Retinal pigment epithelial cell (primary cell): Measurements from ENCODE around the gene MPP1.

Experiments used
- DNase-seq: peaks from one replicate; pipeline ENCODE4 v3.0.0-alpha.2; 2010; ENCODE audit warnings: low read depth
- H3K4me3 ChIP-seq: 2 replicates; pipeline ENCODE4 v1.5.1; 2011; ENCODE audit warnings: mild to moderate bottlenecking, low read length, control low read depth, moderate library complexity
- TF ChIP-seq, protein P1 (sequence below): conservative IDR thresholded peaks from 2 replicates; pipeline ENCODE4 v1.5.1; 2011; ENCODE audit warnings: low read depth, low read length, control low read depth, inconsistent platforms

Gene MPP1

DNA sequence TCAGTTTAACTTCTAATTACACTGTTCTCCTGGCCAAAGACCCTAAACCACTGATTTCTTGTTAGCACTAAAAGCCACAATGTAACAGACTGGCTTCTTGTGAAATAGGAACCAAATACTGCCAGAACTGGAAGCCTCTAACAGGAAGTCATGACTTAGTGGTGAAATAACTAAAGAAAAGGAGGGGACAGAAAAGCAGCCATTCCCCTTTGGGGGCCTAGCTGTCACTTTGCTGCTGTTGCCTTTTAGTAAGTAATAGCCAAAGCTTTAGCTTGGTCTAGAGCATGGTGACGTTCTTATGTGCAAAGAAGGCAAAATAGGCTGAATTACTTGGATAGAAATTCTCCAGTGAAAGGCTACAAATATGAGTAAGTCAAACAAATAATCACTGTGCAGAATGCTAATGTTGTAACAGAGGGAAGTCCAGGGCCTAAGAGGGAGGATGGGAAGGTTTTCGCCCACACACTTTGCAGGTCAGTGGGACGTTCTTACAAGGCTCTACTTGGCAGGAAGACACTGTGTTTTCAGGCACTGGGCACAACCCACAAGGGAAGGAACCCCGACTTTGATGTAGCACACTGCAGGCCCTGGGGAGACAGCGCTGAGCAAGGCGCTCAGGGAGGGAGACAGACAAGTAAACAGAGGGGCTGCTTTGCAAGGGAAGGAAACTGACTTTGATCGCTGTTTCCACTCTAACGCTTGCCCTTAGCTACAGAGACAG, 71.1 kb downstream of the MPP1 start:
- TF ChIP-seq, protein P1, sequence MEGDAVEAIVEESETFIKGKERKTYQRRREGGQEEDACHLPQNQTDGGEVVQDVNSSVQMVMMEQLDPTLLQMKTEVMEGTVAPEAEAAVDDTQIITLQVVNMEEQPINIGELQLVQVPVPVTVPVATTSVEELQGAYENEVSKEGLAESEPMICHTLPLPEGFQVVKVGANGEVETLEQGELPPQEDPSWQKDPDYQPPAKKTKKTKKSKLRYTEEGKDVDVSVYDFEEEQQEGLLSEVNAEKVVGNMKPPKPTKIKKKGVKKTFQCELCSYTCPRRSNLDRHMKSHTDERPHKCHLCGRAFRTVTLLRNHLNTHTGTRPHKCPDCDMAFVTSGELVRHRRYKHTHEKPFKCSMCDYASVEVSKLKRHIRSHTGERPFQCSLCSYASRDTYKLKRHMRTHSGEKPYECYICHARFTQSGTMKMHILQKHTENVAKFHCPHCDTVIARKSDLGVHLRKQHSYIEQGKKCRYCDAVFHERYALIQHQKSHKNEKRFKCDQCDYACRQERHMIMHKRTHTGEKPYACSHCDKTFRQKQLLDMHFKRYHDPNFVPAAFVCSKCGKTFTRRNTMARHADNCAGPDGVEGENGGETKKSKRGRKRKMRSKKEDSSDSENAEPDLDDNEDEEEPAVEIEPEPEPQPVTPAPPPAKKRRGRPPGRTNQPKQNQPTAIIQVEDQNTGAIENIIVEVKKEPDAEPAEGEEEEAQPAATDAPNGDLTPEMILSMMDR: no peak
- H3K4me3 ChIP-seq: no peak overlapping the region
- no peak for DNase-seq

DNA sequence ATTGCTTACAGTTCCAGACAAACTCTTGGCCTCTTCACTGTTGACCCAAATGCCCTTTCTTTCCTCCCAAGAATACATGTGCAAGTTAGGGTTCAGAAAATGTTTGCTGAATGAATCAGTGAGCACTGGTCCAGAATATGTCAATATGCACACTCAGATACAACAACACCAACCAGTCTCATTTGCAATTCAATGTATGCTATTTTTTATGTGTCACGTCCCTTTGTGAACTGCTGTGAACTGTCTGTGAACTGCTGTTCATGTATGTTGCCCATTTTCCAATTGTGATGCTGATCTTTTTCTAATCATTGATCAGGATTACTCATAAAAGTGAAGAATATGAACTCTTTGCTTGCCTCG, 72.2 kb downstream of the MPP1 start:
- no peak for DNase-seq
- H3K4me3 ChIP-seq: no peak overlapping the region
- TF ChIP-seq, protein P1: no peak

DNA sequence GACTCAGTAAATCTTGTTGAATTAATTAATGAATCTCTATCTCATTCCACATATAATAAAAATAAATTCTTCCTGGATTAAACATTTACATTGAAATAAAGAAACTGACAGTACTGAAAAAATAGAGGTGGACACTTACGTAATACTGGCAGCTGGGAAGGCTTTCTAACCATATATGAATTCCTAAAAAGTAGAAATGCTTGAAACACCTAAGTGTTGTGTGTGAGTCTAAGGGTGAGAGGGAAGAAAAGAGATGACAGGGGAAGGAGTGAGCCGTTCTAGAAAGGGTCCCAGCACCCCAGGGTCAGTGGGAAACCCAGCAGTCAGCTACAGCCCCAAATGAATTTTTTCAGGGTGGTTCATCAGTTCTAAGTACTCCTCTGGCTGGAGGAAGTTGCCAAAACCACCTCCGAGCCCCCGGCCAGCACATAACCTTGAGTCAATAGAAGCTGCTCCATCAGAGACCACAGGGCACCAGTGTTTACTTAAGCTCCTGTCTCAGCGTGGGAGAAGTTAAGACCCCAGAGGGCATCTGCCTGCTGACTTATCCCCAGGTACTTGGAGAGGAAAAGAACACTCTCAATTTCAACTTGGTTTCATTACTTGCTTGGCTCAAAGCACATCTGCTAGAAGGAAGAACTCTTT, 72.7 kb downstream of the MPP1 start:
- no peak overlapping the region for H3K4me3 ChIP-seq
- DNase-seq: no peak
- TF ChIP-seq, protein P1: no peak

DNA sequence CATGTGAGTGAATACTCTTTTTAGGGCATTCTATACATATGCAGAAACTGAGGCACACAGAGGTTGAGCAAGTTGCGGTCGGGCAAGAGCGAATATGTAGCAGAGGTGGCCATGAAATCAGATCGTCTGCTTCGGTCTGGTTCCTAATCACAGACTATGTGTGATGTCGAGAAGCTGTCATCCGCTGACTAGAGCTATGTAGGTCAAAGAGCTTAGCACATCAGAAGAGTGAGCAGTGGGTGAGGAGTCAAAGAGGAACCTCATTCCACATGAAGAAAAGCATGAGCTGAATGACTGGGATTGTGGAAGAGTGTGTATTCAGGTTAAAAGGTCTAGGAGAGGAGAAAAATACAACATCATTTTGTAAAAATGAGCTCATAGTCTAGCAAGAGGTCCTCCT, 73.4 kb downstream of the MPP1 start:
- TF ChIP-seq, protein P1: no peak
- no peak overlapping the region for H3K4me3 ChIP-seq
- DNase-seq: no peak

- DNase-seq: no peak
- H3K4me3 ChIP-seq: no peak overlapping the region
- TF ChIP-seq, protein P1: no peak
Measured at GRCh38 chrX:154731184-154731583, 74.1 kb downstream of the MPP1 start.

DNA sequence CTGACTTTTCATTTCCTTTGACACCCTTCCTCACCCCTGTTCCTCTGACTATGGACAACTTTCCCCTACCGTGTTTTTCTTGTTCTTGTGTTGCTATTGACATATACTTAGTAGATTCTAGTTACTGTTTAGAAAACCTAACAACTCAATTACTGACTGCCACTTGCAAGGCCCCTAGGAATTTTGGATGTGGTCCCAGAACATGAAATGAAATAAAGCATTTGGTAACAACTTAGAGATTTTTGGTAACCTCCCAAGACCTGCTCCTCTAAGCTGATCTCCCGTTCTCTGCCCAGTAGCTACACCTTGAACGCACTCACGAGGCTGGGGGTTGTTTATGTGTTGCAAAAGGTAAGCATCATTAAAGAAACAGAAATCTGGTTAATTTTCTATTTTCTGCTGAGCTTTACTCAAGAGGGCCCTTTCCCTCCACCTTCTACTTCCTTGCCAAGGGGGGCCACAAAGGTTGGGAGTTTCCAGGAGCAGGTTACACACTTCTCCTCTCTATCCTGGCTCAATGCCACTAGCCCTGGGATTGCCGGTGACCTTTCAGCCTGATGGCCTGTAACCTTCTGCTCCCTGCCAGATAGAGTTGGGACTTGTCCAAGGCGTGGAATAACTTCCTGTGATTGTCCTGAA, 74.9 kb downstream of the MPP1 start:
- H3K4me3 ChIP-seq: no peak overlapping the region
- TF ChIP-seq, protein P1: no peak
- DNase-seq: peak; percentile 54

DNA sequence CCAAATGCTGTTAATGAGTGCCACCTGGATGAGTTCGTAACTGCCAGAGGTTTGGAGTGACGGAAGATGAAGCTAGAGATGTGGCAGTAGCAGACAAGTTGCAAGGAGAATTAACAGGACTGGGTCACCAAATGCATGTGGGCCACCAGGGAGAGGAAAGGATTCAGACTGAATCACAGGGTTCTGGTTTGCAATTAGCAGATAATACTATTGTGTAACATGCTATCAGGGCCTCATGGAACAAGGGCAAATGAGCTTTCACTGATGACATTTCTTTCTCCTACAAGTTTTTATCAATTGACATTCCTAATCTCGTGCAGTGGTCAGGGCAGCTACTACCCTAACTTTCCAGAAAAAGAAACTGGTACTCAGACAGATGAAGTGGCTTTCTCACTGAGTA, 75.8 kb downstream of the MPP1 start:
- DNase-seq: no peak
- H3K4me3 ChIP-seq: no peak overlapping the region
- TF ChIP-seq, protein P1: no peak
